Ovary (tissue), 9 donors: ENCODE data around the gene MBD3L5. TPM values are rescaled to one million over a fixed set of nuclear protein-coding genes. Genes with fewer than 3 reads are reported as not detected.
"Not testable (repeated sequence)": the region's sequence is repeated elsewhere in the genome, so short reads cannot be mapped to it uniquely, and the experiment has no call there.

Source experiments
- DNase-seq, 5 donors: peaks; one replicate each; pipeline ENCODE4 v3.0.0-alpha.2; 2019 to 2020
- H3K27ac ChIP-seq, 2 donors: fragments of 200-600 bp; one replicate each; pipeline versions ENCODE4 v1.5.1 to v1.8.0; 2019 to 2022
- H3K27me3 ChIP-seq: fragments of 200-600 bp; one replicate; pipeline ENCODE4 v1.8.0; 2022
- H3K36me3 ChIP-seq: fragments of 200-600 bp; sonication (generic); one replicate; pipeline ENCODE4 v1.5.1; 2019
- H3K4me1 ChIP-seq: one replicate; pipeline ENCODE4 v1.8.1; 2013; ENCODE audit warnings: mild to moderate bottlenecking, moderate library complexity; ENCODE audit not compliant: insufficient read depth
- H3K4me3 ChIP-seq: fragments of 200-600 bp; sonication (generic); one replicate; pipeline ENCODE4 v1.5.1; 2017
- H3K9me3 ChIP-seq, 2 donors: fragments of 200-600 bp in 1 of 2; sonication (generic) in 1 of 2; one replicate each; pipeline versions ENCODE4 v1.5.1 to v1.8.1; 2013 to 2019; ENCODE audit warnings: mild to moderate bottlenecking in 1 of 2, moderate library complexity in 1 of 2
- EP300 ChIP-seq: sonication (generic); formaldehyde crosslinking; IDR thresholded peaks from one replicate; pipeline ENCODE4 v1.6.1; 2017; ENCODE audit warnings: antibody characterized with exemption
- POLR2A ChIP-seq: fragments of 450-650 bp; IDR thresholded peaks from one replicate; pipeline ENCODE4 v1.6.1; 2017; ENCODE audit warnings: antibody characterized with exemption, mild to moderate bottlenecking, moderate library complexity
- WGBS, 3 donors: extraction: QIAGEN DNeasy Blood & Tissue Kit in 1 of 3; methylation state at CpG; one replicate each; pipeline versions ENCODE4 v1.1.5 to v1.1.7; 2013 to 2017; 5-methylcytosine and 5-hydroxymethylcytosine counted together
- intact Hi-C, 4 donors: fragments of 100-400 bp; cut with DNase I; formaldehyde crosslinking; loops; one replicate each; pipeline versions ENCODE4 v1.11.0 to v1.15.1; 2022 to 2023
- polyA plus RNA-seq, 2 donors: library from polyadenylated mRNA; stranded (reverse); fragments of 200-250 nt in 1 of 2; fragments of 350-450 nt in 1 of 2; fragmentation: Illumina TruSeq in 1 of 2; extraction: RNeasy Lipid Tissue Mini Kit (QIAGEN cat#74804) in 1 of 2; gene quantifications; one replicate each; pipeline ENCODE4 v1.2.3, GENCODE V29; 2013 to 2014
- total RNA-seq, 7 donors: library from RNA; depleted of rRNA in 2 of 7; stranded (reverse); fragments of >200 nt in 2 of 7; fragmentation: NEBNext Ultra II Directional in 3 of 7; extraction: Animal tissue kit (Norgen Biotek cat#: 25700) in 3 of 7; gene quantifications; one replicate each; pipeline versions ENCODE4 v1.1.0 to v1.2.4, GENCODE V29; 2016 to 2023
- TF ChIP-seq, protein P1 (sequence below), 3 donors: fragments of 450-650 bp in 2 of 3; fragments of 200-600 bp in 1 of 3; IDR thresholded peaks; one replicate each; pipeline versions ENCODE4 v1.5.1 to v1.8.0; 2016 to 2022; ENCODE audit warnings: antibody characterized with exemption in 3 of 3, mild to moderate bottlenecking in 1 of 3
- donor health status: DM: no; HTN: no; CAD: no; lungs with moderate emphysema.
- donor health status: DM: no; HTN: no; CAD: no.
- donor health status: Bipolar disorder and iron deficiency.
- donor health status: DM: yes; HTN: yes; CAD: no.
- donor health status: DM: no; HTN: no; CAD: no.
- donor health status: DM: yes; HTN: yes; CAD: no.

Gene MBD3L5
- total and polyA plus RNA-seq, 9 donors: not detected

DNA sequence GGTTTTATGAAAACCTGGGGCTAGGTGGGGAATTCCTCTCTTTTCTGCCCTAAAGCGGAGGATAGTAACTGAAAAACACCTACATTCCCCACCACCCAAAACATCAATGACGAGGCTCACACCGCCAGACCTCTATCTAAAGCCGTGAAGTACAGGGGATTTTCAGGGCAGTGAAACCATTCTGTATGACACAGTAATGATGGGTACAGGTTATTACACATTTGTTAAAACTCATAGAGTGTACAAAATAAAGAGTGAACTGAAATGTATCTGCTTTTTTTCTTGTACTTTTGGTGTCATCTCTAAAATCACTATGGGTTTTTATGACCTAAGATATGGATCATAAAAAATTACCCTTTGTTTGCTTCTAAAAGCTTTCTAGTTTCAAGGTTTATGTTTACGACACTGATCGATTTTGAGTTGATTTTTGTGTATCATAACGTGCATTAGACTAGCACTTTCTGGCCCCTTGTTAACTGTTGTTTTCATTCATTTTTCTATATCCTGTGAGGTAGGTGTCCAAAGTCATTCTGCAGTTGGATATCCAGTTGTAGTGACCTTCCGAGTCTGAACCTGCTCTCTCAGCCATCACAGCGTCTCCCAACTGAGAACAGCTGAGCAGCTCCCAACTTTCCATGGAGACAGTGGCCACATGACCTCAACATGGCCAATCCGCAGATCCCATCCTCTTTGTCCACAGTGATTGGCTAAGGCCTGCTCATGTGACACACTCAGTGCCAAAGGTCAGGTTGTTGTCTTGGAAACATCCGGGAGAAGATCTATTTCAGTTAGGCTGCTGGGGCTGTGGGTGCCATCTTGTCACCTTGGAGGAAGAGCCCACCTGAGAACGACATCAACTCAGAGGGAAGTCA is 19.4 kb upstream of the MBD3L5 start:
- Histone ChIP-seq H3K27me3 (no peaks in the 10 kb centered on the region), H3K27ac (no peak overlapping the region), H3K4me3 (no peak overlapping the region), H3K4me1 (no peaks in the 10 kb centered on the region), H3K36me3 (no peaks in the 10 kb centered on the region), H3K9me3 (no peaks in the 10 kb centered on the region)
- TF ChIP-seq EP300: no peak
- DNase-seq: no peak
- intact Hi-C loops: no loop called here
- 82 to 84% (median 82%) methylated on average over 12 of the region's 12 CpGs for WGBS, 3 donors

- no peak for DNase-seq
- Histone ChIP-seq H3K36me3 (no peaks in the 10 kb centered on the region), H3K27me3 (no peaks in the 10 kb centered on the region), H3K4me1 (no peaks in the 10 kb centered on the region), H3K27ac (no peak overlapping the region), H3K9me3 (no peaks in the 10 kb centered on the region), H3K4me3 (no peak overlapping the region)
- no peak for TF ChIP-seq POLR2A
- TF ChIP-seq, protein P1, sequence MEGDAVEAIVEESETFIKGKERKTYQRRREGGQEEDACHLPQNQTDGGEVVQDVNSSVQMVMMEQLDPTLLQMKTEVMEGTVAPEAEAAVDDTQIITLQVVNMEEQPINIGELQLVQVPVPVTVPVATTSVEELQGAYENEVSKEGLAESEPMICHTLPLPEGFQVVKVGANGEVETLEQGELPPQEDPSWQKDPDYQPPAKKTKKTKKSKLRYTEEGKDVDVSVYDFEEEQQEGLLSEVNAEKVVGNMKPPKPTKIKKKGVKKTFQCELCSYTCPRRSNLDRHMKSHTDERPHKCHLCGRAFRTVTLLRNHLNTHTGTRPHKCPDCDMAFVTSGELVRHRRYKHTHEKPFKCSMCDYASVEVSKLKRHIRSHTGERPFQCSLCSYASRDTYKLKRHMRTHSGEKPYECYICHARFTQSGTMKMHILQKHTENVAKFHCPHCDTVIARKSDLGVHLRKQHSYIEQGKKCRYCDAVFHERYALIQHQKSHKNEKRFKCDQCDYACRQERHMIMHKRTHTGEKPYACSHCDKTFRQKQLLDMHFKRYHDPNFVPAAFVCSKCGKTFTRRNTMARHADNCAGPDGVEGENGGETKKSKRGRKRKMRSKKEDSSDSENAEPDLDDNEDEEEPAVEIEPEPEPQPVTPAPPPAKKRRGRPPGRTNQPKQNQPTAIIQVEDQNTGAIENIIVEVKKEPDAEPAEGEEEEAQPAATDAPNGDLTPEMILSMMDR (IDR thresholded peaks at IDR 0.05): no peak
- TF ChIP-seq EP300: no peak
- intact Hi-C loops: no loop called here
- 33 to 44% (median 43%) methylated on average over 4 of the region's 4 CpGs for WGBS, 3 donors
These were observed 16.7 kb upstream of the MBD3L5 start for GRCh38 chr19:7013678-7014077.

DNA sequence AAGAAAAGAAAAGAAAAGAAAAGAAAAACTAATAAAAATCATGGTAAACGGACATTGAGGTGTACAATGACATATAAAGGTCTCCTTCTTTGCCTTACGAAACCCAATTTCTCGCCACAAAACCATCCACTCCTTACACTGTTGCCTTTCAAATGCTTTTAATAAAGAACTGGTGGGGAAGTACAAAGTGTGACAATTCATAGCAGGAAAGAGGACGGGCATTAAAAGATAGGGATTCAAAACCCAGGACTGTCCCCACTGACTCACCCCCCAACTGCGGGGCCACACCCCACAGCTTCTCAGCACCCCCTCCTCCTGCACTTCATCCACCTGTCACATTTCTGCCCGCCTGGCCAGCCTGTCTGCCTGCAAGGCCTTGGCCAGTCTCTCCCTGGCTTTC is 11.6 kb upstream of the MBD3L5 start:
- Histone ChIP-seq H3K36me3 (no peaks in the 10 kb centered on the region), H3K27ac (no peak overlapping the region), H3K27me3 (no peaks in the 10 kb centered on the region), H3K9me3 (no peaks in the 10 kb centered on the region), H3K4me1 (no peaks in the 10 kb centered on the region), H3K4me3 (no peak overlapping the region)
- no peak for DNase-seq
- no peak for TF ChIP-seq EP300
- no peak for TF ChIP-seq POLR2A
- TF ChIP-seq, protein P1 (IDR thresholded peaks at IDR 0.05): no peak
- intact Hi-C loops: no loop called here
- WGBS, 3 donors: 75 to 78% (median 78%) methylated on average over 6 of the region's 6 CpGs

DNA sequence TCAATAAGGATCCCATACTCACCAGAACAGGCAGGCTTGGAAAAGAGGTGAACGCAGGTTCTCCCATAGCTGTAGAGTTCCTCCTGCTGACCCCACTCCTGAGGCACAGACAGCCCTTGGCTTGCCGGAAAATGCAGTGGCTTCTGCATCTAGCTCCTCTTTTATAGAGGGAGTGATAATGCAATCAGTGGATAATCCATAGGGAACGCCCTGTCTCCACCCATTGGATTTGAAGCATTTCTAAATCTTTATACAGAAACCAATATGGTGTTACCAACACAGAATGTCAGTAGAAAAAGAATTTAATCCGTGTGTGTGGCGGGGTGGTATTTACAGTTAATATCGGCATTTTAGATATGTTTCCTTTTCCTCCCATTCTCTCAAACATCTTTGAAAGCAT is 9.0 kb upstream of the MBD3L5 start, which contains the start of gene MBD3L2B:
MBD3L2B (minus strand) TSS at position 101 of the 400 bp plus-strand sequence; CDS start at position 67, 34 bp downstream.
- H3K4me1 ChIP-seq, H3K4me3 ChIP-seq, DNase-seq, H3K27ac ChIP-seq, H3K27me3 ChIP-seq, H3K36me3 ChIP-seq, H3K9me3 ChIP-seq, intact Hi-C loops: not testable (repeated sequence)
- WGBS, 3 donors: no CpG with 5 or more reads among the region's 6 CpGs

DNA sequence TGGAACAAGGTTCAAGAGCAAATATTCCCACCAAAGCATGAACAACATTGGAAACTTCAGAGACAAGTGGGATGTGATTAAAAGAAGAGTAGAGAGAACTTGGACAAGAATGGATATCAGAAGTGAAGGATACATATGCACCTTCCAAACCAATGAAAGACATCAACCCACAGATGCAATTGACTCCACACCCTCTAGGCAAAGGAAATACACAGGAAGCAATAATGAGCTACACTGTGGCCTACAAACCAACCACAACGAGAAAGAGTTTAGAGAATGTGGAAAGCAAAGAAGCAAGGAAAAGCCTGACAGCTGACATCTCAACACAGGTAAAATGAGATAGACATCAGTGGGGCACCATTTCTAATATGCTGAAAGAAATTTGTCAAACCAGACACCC is 1.6 kb upstream of the MBD3L5 start:
- intact Hi-C loops, H3K27ac ChIP-seq, H3K4me3 ChIP-seq, H3K4me1 ChIP-seq, H3K36me3 ChIP-seq, DNase-seq, H3K27me3 ChIP-seq, H3K9me3 ChIP-seq: not testable (repeated sequence)
- WGBS, 3 donors: no CpG with 5 or more reads among the region's 1 CpG

DNA sequence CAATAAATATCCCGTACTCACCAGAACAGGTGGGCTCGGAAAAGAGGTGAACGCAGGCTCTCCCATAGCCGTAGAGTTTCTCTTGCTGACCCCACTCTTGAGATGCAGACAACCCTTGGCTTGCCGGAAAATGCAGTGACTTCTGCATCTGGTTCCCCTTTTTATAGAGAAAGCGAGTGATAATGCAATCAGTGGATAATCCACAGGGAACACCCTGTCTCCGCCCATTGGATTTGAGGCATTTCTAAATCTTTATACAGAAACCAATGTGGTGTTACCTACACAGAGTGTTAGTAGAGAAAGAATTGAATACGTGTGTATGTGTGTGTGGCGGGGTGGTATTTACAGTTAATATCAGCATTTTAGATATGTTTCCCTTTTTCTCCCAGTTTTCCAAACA is 9.7 kb downstream of the MBD3L5 start, which contains the start of gene MBD3L4:
MBD3L4 (minus strand) TSS at position 101 of the 400 bp plus-strand sequence; CDS start at position 66, 35 bp downstream.
- H3K36me3 ChIP-seq, H3K4me3 ChIP-seq, intact Hi-C loops, H3K27ac ChIP-seq, H3K27me3 ChIP-seq, H3K9me3 ChIP-seq, H3K4me1 ChIP-seq, DNase-seq: not testable (repeated sequence)
- WGBS, 3 donors: 57% methylated on average over 1 of the region's 9 CpGs; no CpG with 5 or more reads in 2 of the 3 donors

DNA sequence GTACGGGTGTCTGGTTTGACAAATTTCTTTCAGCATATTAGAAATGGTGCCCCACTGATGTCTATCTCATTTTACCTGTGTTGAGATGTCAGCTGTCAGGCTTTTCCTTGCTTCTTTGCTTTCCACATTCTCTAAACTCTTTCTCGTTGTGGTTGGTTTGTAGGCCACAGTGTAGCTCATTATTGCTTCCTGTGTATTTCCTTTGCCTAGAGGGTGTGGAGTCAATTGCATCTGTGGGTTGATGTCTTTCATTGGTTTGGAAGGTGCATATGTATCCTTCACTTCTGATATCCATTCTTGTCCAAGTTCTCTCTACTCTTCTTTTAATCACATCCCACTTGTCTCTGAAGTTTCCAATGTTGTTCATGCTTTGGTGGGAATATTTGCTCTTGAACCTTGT is 11.2 kb downstream of the MBD3L5 start:
- H3K27ac ChIP-seq, intact Hi-C loops, H3K4me3 ChIP-seq, H3K9me3 ChIP-seq, H3K4me1 ChIP-seq, H3K36me3 ChIP-seq, H3K27me3 ChIP-seq, DNase-seq: not testable (repeated sequence)
- WGBS, 3 donors: no CpG with 5 or more reads among the region's 2 CpGs

- no CpG with 5 or more reads among the region's 7 CpGs for WGBS, 3 donors
- intact Hi-C loops, H3K9me3 ChIP-seq, DNase-seq, H3K27ac ChIP-seq, H3K27me3 ChIP-seq, H3K36me3 ChIP-seq, H3K4me1 ChIP-seq, H3K4me3 ChIP-seq: not testable (repeated sequence)
These were observed 18.6 kb downstream of the MBD3L5 start, which contains the start of gene MBD3L2 for GRCh38 chr19:7049021-7049420. MBD3L2 (plus strand) TSS chr19:7049321; CDS start chr19:7049374, 53 bp downstream.

GRCh38 chr19:7051421-7051820 is 21.0 kb downstream of the MBD3L5 start:
- H3K9me3 ChIP-seq, H3K36me3 ChIP-seq, H3K4me1 ChIP-seq, H3K4me3 ChIP-seq, DNase-seq, H3K27me3 ChIP-seq, intact Hi-C loops, H3K27ac ChIP-seq: not testable (repeated sequence)
- 81 to 83% methylated on average over 2 of the region's 5 CpGs; no CpG with 5 or more reads in 1 of the 3 donors for WGBS, 3 donors

DNA sequence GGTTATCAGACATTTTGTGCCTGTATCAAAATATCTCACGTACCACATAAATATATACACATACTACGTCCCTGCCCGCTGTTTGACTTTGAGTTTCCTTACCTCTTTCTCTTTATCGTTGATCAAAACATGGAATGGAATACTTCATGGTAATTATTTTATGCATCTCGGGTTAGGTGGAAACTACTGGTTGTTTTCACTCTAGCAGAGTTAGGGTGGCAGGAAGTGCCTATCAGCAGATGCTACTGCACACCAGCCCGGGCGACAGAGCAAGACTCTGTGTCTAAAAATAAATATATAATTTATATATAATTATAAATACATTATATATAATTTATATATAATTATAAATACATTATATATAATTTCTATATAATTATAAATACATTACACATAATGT is 22.5 kb downstream of the MBD3L5 start:
- DNase-seq, H3K9me3 ChIP-seq, intact Hi-C loops, H3K4me3 ChIP-seq, H3K27ac ChIP-seq, H3K27me3 ChIP-seq, H3K4me1 ChIP-seq, H3K36me3 ChIP-seq: not testable (repeated sequence)
- 85 to 92% (median 91%) methylated on average over 7 of the region's 7 CpGs for WGBS, 3 donors
